Vagina (tissue), 2 donors: ENCODE measurements around the gene SLC19A1. TPM values are rescaled to one million over a fixed set of nuclear protein-coding genes. Genes with fewer than 3 reads are reported as not detected.

Source experiments
- DNase-seq, 2 donors: peaks; one replicate each; pipeline ENCODE4 v3.0.0-alpha.2; 2017; ENCODE audit errors: extremely low spot score in 2 of 2
- H3K27ac ChIP-seq: fragments of 200-600 bp; sonication (generic); one replicate; pipeline ENCODE4 v1.5.1; 2019
- H3K27me3 ChIP-seq: fragments of 200-600 bp; sonication (generic); one replicate; pipeline ENCODE4 v1.5.1; 2019
- H3K36me3 ChIP-seq, 2 donors: fragments of 200-600 bp; sonication (generic); one replicate each; pipeline ENCODE4 v1.5.1; 2017 to 2019
- H3K4me1 ChIP-seq: fragments of 200-600 bp; sonication (generic); one replicate; pipeline ENCODE4 v1.5.1; 2019
- H3K4me3 ChIP-seq, 2 donors: fragments of 200-600 bp; sonication (generic); 1 replicate in 1 of 2; 2 replicates in 1 of 2; pipeline ENCODE4 v1.5.1; 2016 to 2019
- H3K9me3 ChIP-seq: fragments of 200-600 bp; sonication (generic); one replicate; pipeline ENCODE4 v1.5.1; 2019
- CTCF ChIP-seq, 3 experiments: fragments of 450-650 bp in 2 of 3; fragments of 200-600 bp in 1 of 3; sonication (generic) in 1 of 3; IDR thresholded peaks; one replicate each; pipeline ENCODE4 v1.5.1; 2017 to 2019; ENCODE audit warnings: antibody characterized with exemption in 3 of 3, mild to moderate bottlenecking in 2 of 3, moderate library complexity in 2 of 3
- POLR2A ChIP-seq, 2 donors: fragments of 450-650 bp; IDR thresholded peaks; one replicate each; pipeline ENCODE4 v1.6.1; 2017; ENCODE audit warnings: antibody characterized with exemption in 2 of 2, mild to moderate bottlenecking in 2 of 2, moderate library complexity in 2 of 2
- POLR2AphosphoS5 ChIP-seq, 2 donors: sonication (generic); formaldehyde crosslinking; IDR thresholded peaks; one replicate each; pipeline ENCODE4 v1.9.0; 2017; ENCODE audit warnings: antibody characterized with exemption in 2 of 2, mild to moderate bottlenecking in 2 of 2, low read depth in 1 of 2; ENCODE audit not compliant: insufficient read depth in 1 of 2
- intact Hi-C: fragments of 100-400 bp; cut with DNase I; formaldehyde crosslinking; loops from one replicate; pipeline ENCODE4 v1.15.1; 2023
- total RNA-seq: library from RNA; depleted of rRNA; stranded (reverse); fragments of >200 nt; gene quantifications from one replicate; pipeline ENCODE4 v1.2.3, GENCODE V29; 2016

SLC19A1 gene
- total RNA-seq, 1 donor from 2014 or later = 4.9 TPM

DNA sequence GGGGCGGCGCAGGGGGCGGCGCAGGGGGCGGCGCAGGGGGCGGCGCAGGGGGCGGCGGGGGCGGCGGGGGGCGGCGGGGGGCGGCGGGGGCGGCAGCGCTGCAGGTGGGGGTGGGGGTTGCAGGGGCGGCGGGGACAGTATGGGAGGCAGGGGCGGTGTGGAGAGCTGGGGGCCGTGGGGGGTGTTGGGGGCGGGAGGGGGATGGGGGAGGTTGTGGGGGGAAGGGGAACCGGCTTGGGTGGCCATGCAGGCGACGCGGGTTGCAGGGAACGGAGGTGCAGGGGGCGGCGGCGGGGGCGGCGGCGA is 13.0 kb upstream of the SLC19A1 start:
- no peak for TF ChIP-seq POLR2A (IDR thresholded peaks at IDR 0.05)
- TF ChIP-seq POLR2AphosphoS5 (IDR thresholded peaks at IDR 0.05; ENCODE audit: insufficient read depth in 1 of 2, low read depth in 1 of 2) = no peak
- no peak for TF ChIP-seq CTCF (IDR thresholded peaks at IDR 0.05)
- no peaks in the 10 kb centered on the region for H3K27me3 ChIP-seq
- no peaks in the 10 kb centered on the region for H3K36me3 ChIP-seq
- DNase-seq = no peak
- no peaks in the 10 kb centered on the region for H3K4me1 ChIP-seq
- H3K27ac ChIP-seq = peak overlapping the region; percentile 60
- H3K9me3 ChIP-seq = no peaks in the 10 kb centered on the region
- intact Hi-C loops = loop anchor here (5.0 to 10.0 kb wide), 2 partner anchors 42 to 260 kb away; no protein-coding TSS in a partner anchor
- peak overlapping the region; percentile 42 to 61 for H3K4me3 ChIP-seq

- DNase-seq = no peak
- Histone ChIP-seq H3K4me1 (no peaks in the 10 kb centered on the region), H3K4me3 (peak overlapping the region; percentile 60 to 62), H3K27ac (peak overlapping the region; percentile 83), H3K36me3 (no peaks in the 10 kb centered on the region), H3K9me3 (no peaks in the 10 kb centered on the region), H3K27me3 (no peaks in the 10 kb centered on the region)
- peak; percentile 69 to 91 (median 91) for TF ChIP-seq CTCF (IDR thresholded peaks at IDR 0.05)
- TF ChIP-seq POLR2A (IDR thresholded peaks at IDR 0.05) = no peak
- peak; percentile 50 to 72 for TF ChIP-seq POLR2AphosphoS5 (IDR thresholded peaks at IDR 0.05; ENCODE audit: insufficient read depth in 1 of 2, low read depth in 1 of 2)
- intact Hi-C loops = loop anchor here (5.0 to 10.0 kb wide), 2 partner anchors 43 to 260 kb away; no protein-coding TSS in a partner anchor
Observed at GRCh38 chr21:45554477-45555175, 12.4 kb upstream of the SLC19A1 start.

DNA sequence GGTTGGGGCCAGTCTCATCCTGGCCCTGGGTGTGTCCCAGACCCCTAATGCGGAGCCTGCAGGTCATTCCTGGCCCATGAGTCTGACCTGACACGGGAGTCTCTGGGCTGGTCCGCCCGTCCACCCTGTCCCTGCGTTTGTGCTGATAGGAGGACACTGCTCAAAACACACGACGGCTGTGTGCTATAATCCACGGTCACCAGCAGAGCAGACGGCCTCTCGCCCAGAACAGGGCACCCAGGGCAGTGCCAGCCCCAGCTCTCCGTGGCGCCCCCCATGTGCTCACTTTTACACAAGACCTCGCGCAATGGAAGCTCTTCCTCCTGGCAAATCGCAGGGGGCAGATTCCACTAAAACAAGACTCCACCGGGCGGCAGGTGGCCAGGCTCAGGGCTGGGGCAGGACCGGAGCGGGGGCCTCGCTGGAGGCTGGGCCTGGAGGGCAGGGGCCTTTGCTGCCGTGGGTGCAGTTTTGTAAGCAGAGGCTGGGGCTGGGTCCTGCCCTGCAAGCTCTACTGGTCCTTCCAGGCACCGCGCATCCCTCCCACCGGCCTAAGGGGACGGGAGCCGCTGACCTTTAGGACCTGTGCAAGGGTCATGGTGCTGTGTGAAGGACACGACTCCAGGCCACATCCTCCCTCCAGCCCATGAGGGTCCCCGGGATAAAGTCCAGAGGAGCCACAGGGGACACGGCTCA is 10.6 kb upstream of the SLC19A1 start:
- no peaks in the 10 kb centered on the region for H3K27me3 ChIP-seq
- H3K27ac ChIP-seq = no peak overlapping the region
- TF ChIP-seq POLR2AphosphoS5 (IDR thresholded peaks at IDR 0.05; ENCODE audit: insufficient read depth in 1 of 2, low read depth in 1 of 2) (no peak), POLR2A (IDR thresholded peaks at IDR 0.05) (no peak), CTCF (IDR thresholded peaks at IDR 0.05) (no peak)
- H3K4me1 ChIP-seq = no peaks in the 10 kb centered on the region
- no peaks in the 10 kb centered on the region for H3K36me3 ChIP-seq
- no peaks in the 10 kb centered on the region for H3K9me3 ChIP-seq
- DNase-seq = no peak
- H3K4me3 ChIP-seq = no peak overlapping the region
- intact Hi-C loops = loop anchor here (10.0 kb wide), 1 partner anchor 262 kb away; no protein-coding TSS in a partner anchor

DNA sequence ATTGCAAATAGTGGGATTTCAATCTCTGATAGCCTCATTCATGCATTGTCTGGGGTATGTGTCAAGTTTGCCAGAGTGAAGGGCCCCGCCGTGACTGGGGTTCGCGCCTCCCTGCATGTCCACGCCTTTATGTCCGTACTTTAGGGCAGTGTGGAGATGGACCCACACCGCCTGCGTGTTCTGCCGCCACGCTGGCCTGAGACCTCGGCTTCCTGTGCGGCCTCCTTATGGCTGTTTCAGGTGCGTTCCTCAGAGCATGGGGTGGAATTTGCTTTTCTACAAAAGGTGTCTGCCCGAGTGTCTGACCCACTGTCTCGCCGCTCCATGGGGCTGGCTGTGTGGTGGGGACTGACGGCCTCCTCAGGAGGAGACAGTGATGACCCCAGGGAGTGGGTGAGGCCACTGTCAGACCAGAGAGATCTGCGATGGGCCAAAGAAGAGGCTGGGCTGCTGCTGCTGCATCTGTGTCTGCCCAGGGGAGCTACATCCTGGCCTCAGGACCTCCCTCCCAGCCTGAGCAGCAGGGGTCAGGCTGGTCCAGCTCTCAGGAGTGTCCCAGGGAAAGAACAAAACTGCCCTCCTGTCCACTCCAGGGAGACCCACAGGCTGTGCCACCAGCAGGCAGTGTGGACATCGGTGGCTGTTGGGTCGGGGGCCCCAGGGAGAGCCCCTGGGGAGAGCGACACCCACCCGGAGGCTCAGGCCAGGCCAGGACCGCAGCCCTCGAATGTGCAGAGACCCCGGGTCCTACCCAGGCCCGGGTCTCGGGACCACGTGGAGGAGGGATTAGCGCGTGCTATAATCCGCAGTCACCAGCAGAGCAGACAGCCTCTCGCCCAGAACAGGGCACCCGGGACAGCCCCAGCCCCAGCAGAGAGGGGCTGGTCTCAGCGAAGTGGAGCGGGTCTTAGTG is 9.8 kb upstream of the SLC19A1 start:
- H3K9me3 ChIP-seq = no peaks in the 10 kb centered on the region
- intact Hi-C loops = loop anchor here (10.0 kb wide), 1 partner anchor 263 kb away; no protein-coding TSS in a partner anchor
- H3K4me3 ChIP-seq = no peak overlapping the region
- no peaks in the 10 kb centered on the region for H3K4me1 ChIP-seq
- H3K27ac ChIP-seq = no peak overlapping the region
- H3K27me3 ChIP-seq = no peaks in the 10 kb centered on the region
- TF ChIP-seq CTCF (IDR thresholded peaks at IDR 0.05) (no peak), POLR2AphosphoS5 (IDR thresholded peaks at IDR 0.05; ENCODE audit: insufficient read depth in 1 of 2, low read depth in 1 of 2) (no peak), POLR2A (IDR thresholded peaks at IDR 0.05) (no peak)
- DNase-seq = no peak
- no peaks in the 10 kb centered on the region for H3K36me3 ChIP-seq
